Stimulated activated memory B cell treated with anti-CD40 and anti-IgM and Interleukin-4, amounts not matched to agents 10 μg/mL and 1 μg/mL and 100 μg/mL, for 72 hours (primary cell): ENCODE results near the gene JADE1.

Experiments
- ATAC-seq: fragments of 150-1000 bp; cut with Tn5 transposase; 2 replicates; pipeline ENCODE4 v1.10.0; 2021
- H3K27ac Mint-ChIP-seq: one replicate; pipeline ENCODE4 v1.8.0; 2022; ENCODE audit warnings: mild to moderate bottlenecking, mixed read lengths
- H3K27me3 Mint-ChIP-seq: one replicate; pipeline ENCODE4 v1.8.0; 2022; ENCODE audit warnings: mixed read lengths
- H3K36me3 Mint-ChIP-seq: one replicate; pipeline ENCODE4 v1.8.0; 2022; ENCODE audit warnings: mixed read lengths
- H3K4me1 Mint-ChIP-seq: one replicate; pipeline ENCODE4 v1.8.0; 2022; ENCODE audit warnings: mixed read lengths
- H3K4me3 Mint-ChIP-seq: one replicate; pipeline ENCODE4 v1.8.0; 2022; ENCODE audit warnings: mild to moderate bottlenecking, moderate library complexity, mixed read lengths
- H3K9me3 Mint-ChIP-seq: one replicate; pipeline ENCODE4 v1.8.0; 2022; ENCODE audit warnings: mixed read lengths

The JADE1 gene

DNA sequence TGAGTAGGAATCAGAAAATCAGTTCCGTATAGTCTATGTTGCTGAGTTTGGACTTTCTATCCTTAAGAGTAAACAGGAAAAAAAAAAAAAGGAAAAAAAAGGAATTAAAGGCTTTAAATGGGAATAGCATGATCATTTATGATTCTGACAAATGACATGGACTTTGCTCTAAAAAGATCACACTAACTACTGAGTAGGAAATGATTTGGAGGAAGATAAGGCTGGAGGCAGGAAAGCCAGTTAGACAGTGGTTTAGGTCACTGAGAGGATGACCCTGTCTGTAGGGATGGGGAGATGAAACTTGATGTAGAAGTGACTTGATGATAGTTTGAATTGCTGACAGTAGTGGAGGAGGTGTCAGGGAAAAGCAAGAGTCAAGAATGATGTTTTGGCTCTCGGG lies 9.2 kb upstream of the JADE1 start:
- no peak for ATAC-seq
- Mint-ChIP-seq H3K4me3 (no peak overlapping the region), H3K27me3 (no peaks in the 10 kb centered on the region), H3K9me3 (no peaks in the 10 kb centered on the region), H3K36me3 (no peaks in the 10 kb centered on the region), H3K4me1 (peaks cover 10% of the 10 kb centered on the region), H3K27ac (no peak overlapping the region)

DNA sequence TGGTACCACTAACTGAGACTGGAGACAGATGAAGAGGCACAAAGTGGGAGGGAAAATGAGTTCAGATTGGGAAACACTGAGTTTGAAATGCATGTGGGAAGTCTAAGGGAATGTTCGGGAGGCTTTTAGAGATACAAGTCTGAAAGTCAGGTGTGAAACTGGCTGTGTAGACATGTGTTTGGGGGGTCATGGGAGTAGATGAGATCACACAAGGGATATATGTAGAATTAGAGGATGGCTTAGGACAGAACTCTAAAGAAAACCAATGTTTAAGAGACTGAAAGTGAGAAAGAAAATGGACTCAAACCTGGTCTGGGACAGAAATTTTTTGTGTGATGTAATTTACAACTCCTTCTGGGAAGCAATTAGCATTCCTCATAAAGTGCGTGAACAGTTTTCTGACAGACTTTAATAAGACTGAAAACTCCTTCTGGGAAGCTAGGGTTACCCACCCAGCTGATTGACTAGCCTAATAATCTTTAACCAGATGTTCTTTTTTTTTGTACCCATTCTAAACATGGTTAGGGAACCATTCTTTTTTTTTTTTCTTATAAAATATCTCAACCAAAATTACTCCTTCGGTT lies 8.7 kb upstream of the JADE1 start:
- Mint-ChIP-seq H3K4me1 (peaks cover 10% of the 10 kb centered on the region), H3K27me3 (no peaks in the 10 kb centered on the region), H3K36me3 (no peaks in the 10 kb centered on the region), H3K4me3 (no peak overlapping the region), H3K27ac (no peak overlapping the region), H3K9me3 (no peaks in the 10 kb centered on the region)
- no peak for ATAC-seq

DNA sequence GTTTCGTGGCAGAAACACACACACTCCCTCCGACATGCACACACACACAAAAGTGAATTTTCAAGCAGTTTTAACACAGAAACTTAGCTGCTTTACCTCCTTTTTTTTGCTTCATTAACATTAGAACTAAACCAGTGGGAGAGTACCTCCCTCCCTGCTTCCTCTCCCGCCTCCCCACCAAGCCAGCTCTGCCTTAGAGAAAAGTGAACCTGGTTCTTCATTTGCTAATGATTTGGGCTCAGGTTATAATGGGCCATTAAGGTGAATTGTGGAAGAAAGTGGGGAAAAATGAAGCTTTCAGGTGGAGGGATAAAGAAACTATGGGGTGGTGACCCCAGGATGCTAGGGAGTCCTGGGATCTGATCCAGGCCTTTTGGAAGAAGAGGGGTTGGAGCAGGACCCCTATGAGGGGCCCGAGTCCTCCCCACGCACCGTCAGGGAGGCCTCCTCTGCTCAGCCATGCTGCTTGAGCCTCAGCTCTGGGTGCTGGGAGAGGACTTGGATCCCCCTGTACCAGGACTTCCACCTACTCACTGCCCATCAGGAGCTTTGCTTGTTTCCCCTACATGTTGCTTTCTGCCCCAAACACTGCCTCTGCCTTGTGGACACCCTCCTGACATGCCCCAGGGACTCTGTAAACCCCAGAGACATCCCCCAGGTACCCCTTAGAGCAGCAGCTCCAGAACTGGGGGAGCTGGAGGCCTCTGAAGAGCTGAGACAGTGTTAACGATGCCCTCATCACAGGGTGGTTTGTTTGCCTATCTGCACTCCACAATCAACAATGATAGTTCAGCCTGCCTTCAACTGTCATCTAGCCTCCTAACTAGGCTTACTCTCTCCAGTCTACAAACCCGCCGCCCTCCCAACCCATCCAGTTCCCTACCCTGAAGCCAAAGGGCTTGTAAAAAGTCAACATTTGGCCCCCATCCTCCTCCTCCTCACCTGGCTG lies 6.5 kb upstream of the JADE1 start:
- ATAC-seq = no peak

GRCh38 chr4:128803783-128804182 lies 5.7 kb upstream of the JADE1 start:
- no peaks in the 10 kb centered on the region for H3K9me3 Mint-ChIP-seq
- H3K36me3 Mint-ChIP-seq = no peaks in the 10 kb centered on the region
- H3K4me1 Mint-ChIP-seq = peaks cover 10% of the 10 kb centered on the region
- ATAC-seq = no peak
- H3K27me3 Mint-ChIP-seq = no peaks in the 10 kb centered on the region
- no peak overlapping the region for H3K4me3 Mint-ChIP-seq
- H3K27ac Mint-ChIP-seq = peak overlapping the region; percentile 52

More for the DNA sequence above, 6.5 kb upstream of the JADE1 start:
- no peak overlapping the region for H3K4me3 Mint-ChIP-seq
- H3K36me3 Mint-ChIP-seq = no peaks in the 10 kb centered on the region
- peaks cover 10% of the 10 kb centered on the region for H3K4me1 Mint-ChIP-seq
- H3K9me3 Mint-ChIP-seq = no peaks in the 10 kb centered on the region
- H3K27me3 Mint-ChIP-seq = no peaks in the 10 kb centered on the region
- H3K27ac Mint-ChIP-seq = peak overlapping the region; percentile 52

DNA sequence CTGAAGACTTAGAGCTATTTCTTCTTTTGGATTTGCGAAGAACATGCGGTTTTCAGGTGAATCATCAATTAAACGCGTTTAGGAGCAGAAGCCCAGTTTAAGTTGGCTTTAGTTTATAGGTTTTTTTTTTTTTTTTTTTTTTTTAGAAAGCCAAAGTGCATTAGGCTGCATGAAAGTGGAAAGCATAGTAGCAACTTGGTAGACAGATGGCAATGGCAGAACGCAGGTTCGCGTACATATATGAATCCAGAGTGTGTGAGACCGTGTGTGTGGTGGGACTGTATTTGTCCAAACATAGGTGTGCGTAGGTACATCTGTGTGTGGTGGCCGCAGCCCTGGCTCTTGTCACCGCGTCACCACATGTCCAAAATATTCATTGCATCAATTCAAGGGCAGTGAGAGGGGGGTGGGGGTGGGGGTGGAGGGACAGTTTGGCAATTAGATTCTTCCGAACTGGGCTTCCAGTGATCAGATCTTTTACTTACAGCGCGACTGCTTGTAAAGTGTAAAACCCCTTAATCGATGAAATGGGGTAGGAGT lies 901 bp downstream of the JADE1 start:
- no peak for ATAC-seq
- H3K9me3 Mint-ChIP-seq = no peaks in the 10 kb centered on the region

GRCh38 chr4:128810871-128811570 lies 1.5 kb downstream of the JADE1 start:
- peak overlapping the region; percentile 99 for H3K27ac Mint-ChIP-seq
- H3K27me3 Mint-ChIP-seq = no peaks in the 10 kb centered on the region
- H3K4me3 Mint-ChIP-seq = peak overlapping the region; percentile 97
- peak; percentile 78 for ATAC-seq
- H3K4me1 Mint-ChIP-seq = peaks cover 22% of the 10 kb centered on the region
- no peaks in the 10 kb centered on the region for H3K9me3 Mint-ChIP-seq
- H3K36me3 Mint-ChIP-seq = no peaks in the 10 kb centered on the region

More for the DNA sequence above, 901 bp downstream of the JADE1 start:
- Mint-ChIP-seq H3K4me3 (peak overlapping the region; percentile 97), H3K27me3 (no peaks in the 10 kb centered on the region), H3K36me3 (no peaks in the 10 kb centered on the region), H3K4me1 (peaks cover 19% of the 10 kb centered on the region), H3K27ac (peak overlapping the region; percentile 99)

- peak overlapping the region; percentile 99 for H3K27ac Mint-ChIP-seq
- no peaks in the 10 kb centered on the region for H3K27me3 Mint-ChIP-seq
- peak; percentile 70 for ATAC-seq
- no peaks in the 10 kb centered on the region for H3K9me3 Mint-ChIP-seq
- H3K4me3 Mint-ChIP-seq = peak overlapping the region; percentile 97
- no peaks in the 10 kb centered on the region for H3K36me3 Mint-ChIP-seq
- H3K4me1 Mint-ChIP-seq = peaks cover 30% of the 10 kb centered on the region
These were observed 2.3 kb downstream of the JADE1 start for GRCh38 chr4:128811571-128812441.

DNA sequence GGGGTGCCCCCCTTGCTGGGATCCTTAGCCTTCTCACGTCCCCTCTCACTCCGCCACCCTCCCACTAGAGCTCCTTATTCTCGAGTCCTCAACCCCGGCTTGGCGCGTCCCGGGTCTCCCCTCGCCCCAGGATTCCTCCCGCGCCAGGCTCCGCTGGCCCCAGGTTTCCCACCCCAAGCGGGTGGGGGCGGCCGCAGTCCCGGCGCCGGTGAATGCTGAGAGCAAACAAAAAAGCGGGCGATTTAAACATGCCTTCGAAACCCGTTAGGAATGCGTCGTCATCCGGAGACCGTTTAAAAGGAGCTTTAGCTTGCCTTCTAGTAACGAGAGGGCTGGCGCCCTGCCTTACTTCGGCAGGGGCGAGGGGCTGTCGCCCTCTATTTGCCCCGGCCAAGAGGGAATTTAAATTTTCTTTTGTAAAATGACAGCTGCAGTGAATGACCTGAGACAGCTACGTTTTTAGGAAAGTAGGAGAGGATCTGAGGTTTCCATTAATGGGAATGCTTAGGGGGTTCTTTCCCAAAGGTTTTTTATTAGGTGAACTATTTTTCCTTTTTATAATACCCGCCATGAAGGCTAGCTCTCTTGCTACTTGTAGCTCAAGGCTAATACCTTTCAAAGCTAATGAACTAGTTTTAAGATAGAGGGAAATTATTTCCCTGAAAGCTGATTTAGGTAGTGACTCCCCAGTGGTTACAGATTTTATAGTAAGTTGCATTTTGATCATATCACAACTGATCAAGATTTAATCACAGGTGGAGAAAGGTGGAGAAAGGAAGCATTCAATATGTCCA lies 3.1 kb downstream of the JADE1 start:
- no peaks in the 10 kb centered on the region for H3K27me3 Mint-ChIP-seq
- no peaks in the 10 kb centered on the region for H3K9me3 Mint-ChIP-seq
- H3K36me3 Mint-ChIP-seq = no peaks in the 10 kb centered on the region
- H3K4me3 Mint-ChIP-seq = peak overlapping the region; percentile 83
- H3K4me1 Mint-ChIP-seq = peaks cover 30% of the 10 kb centered on the region
- H3K27ac Mint-ChIP-seq = peak overlapping the region; percentile 99
- no peak for ATAC-seq

- Mint-ChIP-seq H3K9me3 (no peaks in the 10 kb centered on the region), H3K36me3 (no peaks in the 10 kb centered on the region), H3K4me3 (no peak overlapping the region), H3K27ac (no peak overlapping the region), H3K27me3 (no peaks in the 10 kb centered on the region), H3K4me1 (peaks cover 41% of the 10 kb centered on the region)
- no peak for ATAC-seq
These were observed 4.5 kb downstream of the JADE1 start for GRCh38 chr4:128813965-128814364.

DNA sequence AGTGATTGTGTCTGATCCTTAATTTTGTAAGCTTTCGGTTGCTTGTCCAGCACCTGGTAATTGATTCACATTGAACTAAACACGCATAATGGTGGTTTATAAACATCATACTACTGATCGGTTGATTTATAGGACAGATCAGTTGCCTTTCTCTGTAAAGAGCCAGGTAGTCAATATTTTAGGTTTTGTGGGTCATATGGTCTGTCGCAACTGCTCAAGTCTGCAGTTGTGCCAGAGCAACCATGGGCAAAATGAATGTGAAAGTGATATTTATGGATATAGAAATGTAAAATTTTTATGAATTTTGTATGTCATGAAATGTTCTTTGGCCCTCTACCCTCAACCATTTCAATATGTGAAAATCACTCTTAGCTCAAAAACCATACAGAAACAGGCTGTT lies 8.9 kb downstream of the JADE1 start:
- Mint-ChIP-seq H3K27me3 (no peaks in the 10 kb centered on the region), H3K4me1 (peaks cover 44% of the 10 kb centered on the region), H3K27ac (no peak overlapping the region), H3K36me3 (peaks cover 9% of the 10 kb centered on the region), H3K4me3 (no peak overlapping the region), H3K9me3 (no peaks in the 10 kb centered on the region)
- no peak for ATAC-seq

DNA sequence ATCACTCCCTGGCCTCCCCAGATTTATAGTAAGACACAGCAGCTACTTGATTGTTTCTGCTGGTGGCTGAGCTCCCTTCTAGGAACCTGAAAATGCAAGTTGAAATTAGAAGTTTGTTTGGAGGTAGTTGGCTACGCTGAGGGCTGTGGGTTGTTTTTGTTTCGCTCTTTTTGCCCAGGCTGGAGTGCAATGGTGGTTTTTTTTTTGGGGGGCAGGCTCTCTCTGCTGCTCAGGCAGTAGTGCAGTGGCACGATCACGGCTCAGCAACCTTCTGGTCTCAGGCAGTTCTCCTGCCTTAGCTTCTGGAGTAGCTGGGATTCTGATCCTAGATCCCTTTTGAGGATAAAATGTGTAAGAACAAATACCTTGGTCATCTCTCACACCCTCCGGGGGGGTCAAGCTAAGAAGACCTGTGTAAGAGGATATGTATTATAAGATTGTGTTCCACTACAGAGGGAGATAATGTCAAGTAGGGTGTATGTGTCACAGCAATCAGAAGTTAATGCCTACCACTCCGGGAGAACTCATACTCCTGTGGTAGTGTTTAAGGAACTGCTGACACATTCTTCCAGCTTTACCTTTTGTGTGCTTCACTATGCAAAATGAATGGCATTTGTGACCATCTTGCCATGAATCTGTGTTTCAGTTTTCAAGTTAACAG lies 9.7 kb downstream of the JADE1 start:
- Mint-ChIP-seq H3K4me3 (no peak overlapping the region), H3K36me3 (peaks cover 9% of the 10 kb centered on the region), H3K9me3 (no peaks in the 10 kb centered on the region), H3K27ac (no peak overlapping the region), H3K27me3 (no peaks in the 10 kb centered on the region), H3K4me1 (peaks cover 43% of the 10 kb centered on the region)
- ATAC-seq = no peak

DNA sequence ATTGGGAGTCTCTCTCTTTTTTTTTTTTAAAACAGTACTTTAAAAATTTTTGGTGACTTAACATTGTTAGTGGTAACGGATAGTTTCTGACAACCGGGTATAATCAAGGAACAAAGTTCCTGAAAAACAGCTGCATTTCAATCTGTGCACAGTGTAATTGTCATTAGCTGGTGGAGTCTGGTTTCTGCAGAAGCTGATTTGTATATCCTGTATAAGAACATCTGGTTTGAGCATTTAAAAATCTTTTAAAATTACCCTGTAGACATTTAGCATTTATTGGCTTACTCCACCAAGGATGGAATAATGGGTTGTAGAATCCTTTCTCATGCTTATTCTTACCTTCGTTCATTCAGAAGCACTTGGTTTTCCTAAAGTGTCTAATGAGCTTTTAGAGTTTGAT lies 11.2 kb downstream of the JADE1 start:
- no peak for ATAC-seq
- Mint-ChIP-seq H3K27ac (no peak overlapping the region), H3K27me3 (no peaks in the 10 kb centered on the region), H3K4me1 (peaks cover 49% of the 10 kb centered on the region), H3K36me3 (peaks cover 9% of the 10 kb centered on the region), H3K9me3 (no peaks in the 10 kb centered on the region), H3K4me3 (no peak overlapping the region)

GRCh38 chr4:128821151-128821550 lies 11.7 kb downstream of the JADE1 start:
- no peak for ATAC-seq
- Mint-ChIP-seq H3K4me1 (peaks cover 52% of the 10 kb centered on the region), H3K36me3 (peaks cover 9% of the 10 kb centered on the region), H3K4me3 (no peak overlapping the region), H3K27me3 (no peaks in the 10 kb centered on the region), H3K9me3 (no peaks in the 10 kb centered on the region), H3K27ac (no peak overlapping the region)
